ENCODE data around the gene BRCC3.

Gene BRCC3

GRCh38 chrX:155070975-155071693, at the start of gene BRCC3, which contains the start of the genes CMC4 and MTCP1:
Gene BRCC3 (plus strand): TSS chrX:155071508. CDS start chrX:155071528, 20 bp downstream.
Gene CMC4 (minus strand): TSS chrX:155071136. CDS start chrX:155064023, 7,113 bp downstream.
Gene MTCP1 (minus strand): TSS chrX:155071136. CDS start chrX:155066010, 5,126 bp downstream.
- DNase-seq: peak; percentile 65

- no peak for DNase-seq
Measured at GRCh38 chrX:155022585-155022984, 48.7 kb upstream of the BRCC3 start, which contains the start of gene F8. Gene F8 (minus strand): TSS chrX:155022723. CDS start chrX:155022552, 171 bp downstream.

DNA sequence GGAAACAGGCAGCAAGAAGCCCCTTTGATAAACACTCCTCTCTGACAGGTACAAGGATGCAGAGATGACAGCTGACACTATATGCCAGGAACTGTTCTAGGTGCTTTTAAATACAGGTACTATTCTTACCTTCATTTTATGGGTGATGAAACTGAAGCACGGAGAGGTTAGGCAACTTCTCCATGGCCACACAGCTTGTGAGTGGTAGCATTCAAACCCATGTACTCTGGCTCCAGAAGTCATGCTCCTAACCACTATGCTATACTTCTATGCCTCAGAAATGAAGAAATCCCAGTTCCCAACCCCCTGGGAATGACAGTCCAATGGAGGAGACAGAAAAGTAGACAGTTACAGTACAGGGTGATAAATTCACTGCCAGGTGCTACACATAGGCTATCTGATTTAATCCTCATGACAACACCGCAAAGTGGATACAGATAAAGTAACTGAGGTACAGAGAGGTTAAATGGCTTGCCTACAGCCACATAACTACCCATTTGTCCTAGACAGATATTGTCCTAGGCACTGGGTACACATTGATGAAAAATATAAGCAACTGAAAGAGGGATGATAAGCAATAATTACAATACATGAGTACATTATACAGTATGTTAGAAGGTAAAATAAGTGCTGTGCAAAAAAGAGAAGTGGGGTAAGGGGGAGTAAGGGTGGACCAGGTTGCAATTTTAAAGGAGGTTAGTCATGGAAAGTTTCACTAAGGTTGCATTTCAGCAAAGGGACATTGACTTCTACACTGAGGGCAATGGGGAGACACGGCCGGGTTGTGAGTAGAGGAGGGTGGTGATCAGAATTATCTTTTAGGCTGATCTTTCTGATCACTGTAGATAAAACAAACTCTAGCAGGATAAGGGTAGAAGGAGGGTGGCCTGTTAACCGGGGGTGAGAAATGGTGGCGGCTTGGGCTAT, 47.1 kb upstream of the BRCC3 start:
- no peak for DNase-seq

DNA sequence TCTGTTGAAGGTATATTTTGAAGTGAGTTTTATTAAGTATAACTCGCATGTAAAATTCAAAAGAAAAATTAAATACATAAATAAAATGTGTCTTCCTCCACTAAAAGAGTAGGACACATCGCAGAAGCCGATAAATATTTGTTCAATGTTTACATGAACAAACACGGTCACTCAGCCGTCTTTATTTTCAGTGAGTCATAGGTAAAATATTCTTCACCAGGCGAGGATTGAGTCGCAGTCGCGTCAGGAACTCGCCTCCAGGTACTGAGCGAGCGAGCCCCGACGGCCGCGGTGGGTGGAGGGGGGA, 44.9 kb upstream of the BRCC3 start:
- DNase-seq: no peak

DNA sequence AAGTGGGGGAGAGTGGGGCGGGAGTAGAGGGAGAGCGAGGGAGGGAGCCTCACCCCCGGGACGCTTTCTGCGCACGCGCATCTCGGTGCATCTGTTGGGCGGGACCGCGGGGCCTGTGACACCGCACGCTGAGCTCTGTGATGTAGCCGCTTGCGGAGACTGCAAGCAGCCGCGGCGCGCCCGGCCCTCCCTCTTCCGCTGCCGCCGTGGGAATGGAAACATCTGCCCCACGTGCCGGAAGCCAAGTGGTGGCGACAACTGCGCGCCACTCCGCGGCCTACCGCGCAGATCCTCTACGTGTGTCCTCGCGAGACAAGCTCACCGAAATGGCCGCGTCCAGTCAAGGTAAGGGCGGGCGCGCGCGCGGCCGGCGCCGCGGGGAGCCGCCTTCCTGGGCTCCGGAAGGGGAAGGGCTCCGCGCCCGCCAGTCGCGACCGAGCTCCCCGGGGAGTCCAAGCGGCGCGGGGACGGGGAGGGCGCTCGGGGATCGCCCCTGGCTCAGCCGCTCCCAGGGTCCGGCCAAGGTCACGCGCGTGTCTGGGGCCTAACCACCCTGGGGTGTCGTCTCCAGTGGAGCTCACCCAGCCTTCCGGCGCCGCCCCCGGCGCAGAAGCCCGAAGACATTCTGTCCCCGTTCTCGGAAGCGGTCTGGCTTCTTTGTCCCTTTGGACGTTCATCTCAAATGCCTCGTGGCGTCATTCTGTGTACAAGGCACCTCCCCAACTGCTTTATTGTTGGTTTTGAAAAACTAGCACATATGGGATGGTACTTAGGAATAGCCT, 44.4 kb upstream of the BRCC3 start, which contains the start of gene FUNDC2:
Gene FUNDC2, plus strand, starts transcription at position 118 of the 782 bp plus-strand sequence. Its CDS starts 95 bp downstream, at position 213.
- DNase-seq: no peak

- no peak for DNase-seq
Measured at GRCh38 chrX:155027509-155028066, 43.7 kb upstream of the BRCC3 start.

GRCh38 chrX:155028129-155028528, 43.2 kb upstream of the BRCC3 start:
- DNase-seq: no peak

GRCh38 chrX:155028877-155029291, 42.4 kb upstream of the BRCC3 start:
- no peak for DNase-seq

GRCh38 chrX:155031657-155032056, 39.7 kb upstream of the BRCC3 start:
- DNase-seq: no peak

DNA sequence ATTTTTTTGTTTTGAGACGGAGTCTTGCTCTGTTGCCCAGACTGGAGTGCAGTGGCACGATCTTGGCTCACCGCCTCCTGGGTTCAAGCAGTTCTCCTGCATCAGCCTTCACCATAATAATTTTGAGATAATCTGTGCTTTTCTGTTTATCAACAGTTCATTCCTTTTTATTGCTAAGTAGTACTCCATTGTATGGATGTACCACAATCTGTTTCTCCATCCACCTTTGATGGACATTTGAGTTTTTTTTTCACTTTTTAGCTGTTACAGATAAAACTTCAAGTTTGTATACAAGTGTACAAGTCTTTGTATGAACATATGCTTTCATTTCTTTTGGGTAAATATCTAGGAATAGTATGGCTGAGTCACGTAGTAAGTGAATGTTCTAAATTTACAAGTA, 35.6 kb upstream of the BRCC3 start:
- no peak for DNase-seq

GRCh38 chrX:155046129-155046810, 25.0 kb upstream of the BRCC3 start:
- no peak for DNase-seq

DNA sequence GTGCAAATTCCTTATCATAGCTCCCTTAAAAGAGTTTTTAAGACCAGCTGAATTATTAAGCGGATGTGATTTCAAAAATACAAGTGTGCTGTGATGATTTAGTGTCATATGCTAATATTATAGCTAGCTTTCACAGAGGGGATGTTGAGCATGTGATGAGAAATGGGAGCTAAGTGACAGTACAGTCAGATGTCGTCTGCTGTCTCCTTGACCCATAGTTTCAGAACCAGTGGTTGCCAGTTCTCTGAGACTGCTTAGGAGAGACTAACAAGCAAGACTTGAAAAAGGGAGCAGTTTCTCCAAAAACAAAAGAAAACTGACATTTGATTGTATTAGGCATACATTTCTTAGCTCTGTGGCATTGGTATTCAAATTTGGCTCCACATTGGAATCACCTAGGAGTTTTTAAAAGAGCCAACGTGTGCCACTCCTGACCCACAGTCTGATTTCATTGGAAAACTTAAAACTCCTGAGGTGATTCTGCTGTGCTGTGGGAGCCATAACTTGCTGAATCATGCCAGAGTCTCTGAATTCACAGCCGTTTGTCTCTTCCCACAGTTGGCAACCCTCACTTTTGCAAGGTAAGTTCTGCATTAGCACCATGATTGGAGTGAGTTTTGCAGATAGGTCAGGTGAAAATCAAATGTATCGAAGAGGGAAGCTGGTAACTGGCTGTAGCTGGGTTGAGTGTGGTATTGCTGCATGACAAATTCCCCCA, 24.3 kb upstream of the BRCC3 start:
- DNase-seq: no peak

- no peak for DNase-seq
Measured at GRCh38 chrX:155048977-155049619, 22.2 kb upstream of the BRCC3 start.

- DNase-seq: no peak
Measured at GRCh38 chrX:155052738-155053498, 18.4 kb upstream of the BRCC3 start.

DNA sequence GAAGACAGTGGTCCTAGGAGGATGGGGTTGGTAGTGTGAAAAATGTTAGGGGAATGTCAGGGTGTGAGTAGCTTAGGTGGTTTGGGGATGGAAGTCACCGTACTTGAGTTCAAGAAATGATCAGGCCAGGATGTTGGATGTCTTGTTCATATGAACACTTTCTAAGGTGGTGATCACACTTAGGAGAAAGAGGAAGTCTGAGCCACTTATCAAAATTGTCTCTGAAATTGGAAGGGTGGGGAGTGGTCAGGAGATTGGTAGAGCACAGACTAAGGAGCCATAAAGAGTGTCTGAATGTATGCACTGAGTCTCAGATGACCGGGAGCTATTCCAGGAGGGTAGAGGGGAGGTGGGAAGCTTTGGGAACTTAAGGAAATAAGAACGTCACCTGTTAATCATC, 17.7 kb upstream of the BRCC3 start:
- DNase-seq: no peak

GRCh38 chrX:155054255-155054654, 17.1 kb upstream of the BRCC3 start:
- no peak for DNase-seq

DNA sequence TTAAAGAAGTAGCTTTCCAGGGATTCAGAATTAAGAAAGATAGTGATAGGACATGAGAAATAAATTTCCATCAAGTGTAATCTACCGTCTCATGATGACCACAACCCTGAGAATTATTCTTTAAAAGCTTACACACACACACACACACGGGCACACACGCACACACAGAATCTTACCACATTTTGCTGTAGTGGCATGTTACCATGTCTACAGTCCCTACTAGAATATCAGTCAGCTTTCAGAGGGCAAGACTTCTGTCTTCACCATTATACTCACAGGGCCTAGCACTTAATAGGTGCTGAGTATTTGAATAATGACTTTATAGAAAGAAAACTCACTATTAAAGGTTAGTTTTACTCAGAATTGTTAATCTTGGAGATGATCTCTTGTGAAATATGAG, 15.8 kb upstream of the BRCC3 start:
- no peak for DNase-seq

DNA sequence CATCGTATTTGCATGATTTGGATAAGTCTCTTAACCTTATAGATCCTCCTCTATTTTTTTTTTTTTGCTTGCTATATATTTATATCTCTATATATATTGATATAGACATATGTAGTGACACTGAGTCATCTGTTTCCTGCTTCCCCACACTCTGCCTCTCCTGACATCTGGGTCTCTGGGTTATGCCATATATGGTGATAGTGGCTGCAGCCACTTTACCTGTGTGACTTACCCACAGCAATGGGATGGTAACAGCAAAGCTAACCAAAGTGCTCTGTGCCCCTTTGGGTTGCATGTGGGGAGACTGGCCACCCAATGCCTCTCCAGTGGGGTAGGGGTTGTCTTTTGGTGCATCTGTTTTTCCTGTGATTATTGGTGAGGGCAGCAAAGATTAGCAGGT, 14.8 kb upstream of the BRCC3 start:
- DNase-seq: no peak

- DNase-seq: no peak
Measured at GRCh38 chrX:155056877-155057792, 14.2 kb upstream of the BRCC3 start.

All from 8988T (cell line).